Measurements from ENCODE around the gene OPCML. TPM values are rescaled to one million over a fixed set of nuclear protein-coding genes. Genes with fewer than 3 reads are reported as not detected.

OPCML gene
- total RNA-seq, 1 donor = not detected

GRCh38 chr11:133366147-133366546 is 166.2 kb downstream of the OPCML start:
- DNase-seq (ENCODE audit: low read depth in 2 of 3, low spot score in 2 of 3) = no peak

- no peak for DNase-seq (ENCODE audit: low read depth in 2 of 3, low spot score in 2 of 3)
Measured at GRCh38 chr11:133362916-133363315, 169.4 kb downstream of the OPCML start.

- no peak for DNase-seq (ENCODE audit: low read depth in 2 of 3, low spot score in 2 of 3)
Measured at GRCh38 chr11:133362156-133362555, 170.1 kb downstream of the OPCML start.

- no peak for DNase-seq (ENCODE audit: low read depth in 2 of 3, low spot score in 2 of 3)
Measured at GRCh38 chr11:133361689-133361994, 170.7 kb downstream of the OPCML start.

- DNase-seq (ENCODE audit: low read depth in 2 of 3, low spot score in 2 of 3) = no peak
Measured at GRCh38 chr11:133360860-133361688, 171.2 kb downstream of the OPCML start.

- no peak for DNase-seq (ENCODE audit: low read depth in 2 of 3, low spot score in 2 of 3)
Measured at GRCh38 chr11:133355095-133355494, 177.2 kb downstream of the OPCML start.

- no peak for DNase-seq (ENCODE audit: low read depth in 2 of 3, low spot score in 2 of 3)
Measured at GRCh38 chr11:133354069-133354468, 178.2 kb downstream of the OPCML start.

- DNase-seq (ENCODE audit: low read depth in 2 of 3, low spot score in 2 of 3) = no peak
Measured at GRCh38 chr11:133350045-133350444, 182.3 kb downstream of the OPCML start.

- no peak for DNase-seq (ENCODE audit: low read depth in 2 of 3, low spot score in 2 of 3)
Measured at GRCh38 chr11:133347988-133348387, 184.3 kb downstream of the OPCML start.

GRCh38 chr11:133346137-133346536 is 186.2 kb downstream of the OPCML start:
- no peak for DNase-seq (ENCODE audit: low read depth in 2 of 3, low spot score in 2 of 3)

- DNase-seq (ENCODE audit: low read depth in 2 of 3, low spot score in 2 of 3) = no peak
Measured at GRCh38 chr11:133343951-133344350, 188.3 kb downstream of the OPCML start.

GRCh38 chr11:133339495-133340140 is 192.7 kb downstream of the OPCML start:
- no peak for DNase-seq (ENCODE audit: low read depth in 2 of 3, low spot score in 2 of 3)

- DNase-seq (ENCODE audit: low read depth in 2 of 3, low spot score in 2 of 3) = no peak
Measured at GRCh38 chr11:133338588-133338987, 193.7 kb downstream of the OPCML start.

GRCh38 chr11:133337951-133338418 is 194.3 kb downstream of the OPCML start:
- no peak for DNase-seq (ENCODE audit: low read depth in 2 of 3, low spot score in 2 of 3)

- no peak for DNase-seq (ENCODE audit: low read depth in 2 of 3, low spot score in 2 of 3)
Measured at GRCh38 chr11:133337193-133337592, 195.1 kb downstream of the OPCML start.

GRCh38 chr11:133331031-133331430 is 201.3 kb downstream of the OPCML start:
- DNase-seq (ENCODE audit: low read depth in 2 of 3, low spot score in 2 of 3) = no peak

- no peak for DNase-seq (ENCODE audit: low read depth in 2 of 3, low spot score in 2 of 3)
Measured at GRCh38 chr11:133326849-133327248, 205.5 kb downstream of the OPCML start.

- DNase-seq (ENCODE audit: low read depth in 2 of 3, low spot score in 2 of 3) = no peak
Measured at GRCh38 chr11:133326332-133326731, 206.0 kb downstream of the OPCML start.

GRCh38 chr11:133325711-133326110 is 206.6 kb downstream of the OPCML start:
- DNase-seq (ENCODE audit: low read depth in 2 of 3, low spot score in 2 of 3) = no peak

GRCh38 chr11:133323354-133323753 is 208.9 kb downstream of the OPCML start:
- no peak for DNase-seq (ENCODE audit: low read depth in 2 of 3, low spot score in 2 of 3)

- DNase-seq (ENCODE audit: low read depth in 2 of 3, low spot score in 2 of 3) = no peak
Measured at GRCh38 chr11:133318221-133318620, 214.1 kb downstream of the OPCML start.

- DNase-seq (ENCODE audit: low read depth in 2 of 3, low spot score in 2 of 3) = no peak
Measured at GRCh38 chr11:133311230-133311629, 221.1 kb downstream of the OPCML start.
